Liver (tissue), 3 donors: Measurements from ENCODE around the gene TIAM2.

ENCODE experiments used
- CTCF ChIP-seq: fragments of 150-350 bp; IDR thresholded peaks from 2 replicates; pipeline ENCODE4 v1.5.1; 2017; ENCODE audit warnings: improper control_type of control experiment, low read depth, low read length; ENCODE audit not compliant: missing input control
- FOXA1 ChIP-seq: IDR thresholded peaks from 2 replicates; pipeline ENCODE4 v1.6.1; 2016; ENCODE audit warnings: antibody characterized with exemption
- GABPA ChIP-seq, 2 donors: IDR thresholded peaks in 1 of 2; conservative IDR thresholded peaks in 1 of 2; 2 replicates each; pipeline ENCODE4 v1.6.1; 2016; ENCODE audit warnings: antibody characterized with exemption in 2 of 2, mild to moderate bottlenecking in 1 of 2, moderate library complexity in 1 of 2
- JUND ChIP-seq, 2 donors: IDR thresholded peaks; 2 replicates each; pipeline ENCODE4 v1.6.1; 2016; ENCODE audit warnings: antibody characterized with exemption in 2 of 2
- RAD21 ChIP-seq, 2 donors: IDR thresholded peaks; 2 replicates each; pipeline ENCODE4 v1.6.1; 2016; ENCODE audit warnings: antibody characterized with exemption in 2 of 2, mild to moderate bottlenecking in 2 of 2
- SP1 ChIP-seq: IDR thresholded peaks from 2 replicates; pipeline ENCODE4 v1.6.1; 2018; ENCODE audit warnings: antibody characterized with exemption, mild to moderate bottlenecking
- TAF1 ChIP-seq: conservative IDR thresholded peaks from 2 replicates; pipeline ENCODE4 v1.6.1; 2016; ENCODE audit warnings: antibody characterized with exemption, mild to moderate bottlenecking
- YY1 ChIP-seq: IDR thresholded peaks from 2 replicates; pipeline ENCODE4 v1.6.1; 2016; ENCODE audit warnings: antibody characterized with exemption, mild to moderate bottlenecking
- TF ChIP-seq, protein P1 (sequence below): IDR thresholded peaks from 2 replicates; pipeline ENCODE4 v1.6.1; 2016; ENCODE audit warnings: antibody characterized with exemption, mild to moderate bottlenecking
- donor health status: healthy.
- donor health status: healthy.

DNA sequence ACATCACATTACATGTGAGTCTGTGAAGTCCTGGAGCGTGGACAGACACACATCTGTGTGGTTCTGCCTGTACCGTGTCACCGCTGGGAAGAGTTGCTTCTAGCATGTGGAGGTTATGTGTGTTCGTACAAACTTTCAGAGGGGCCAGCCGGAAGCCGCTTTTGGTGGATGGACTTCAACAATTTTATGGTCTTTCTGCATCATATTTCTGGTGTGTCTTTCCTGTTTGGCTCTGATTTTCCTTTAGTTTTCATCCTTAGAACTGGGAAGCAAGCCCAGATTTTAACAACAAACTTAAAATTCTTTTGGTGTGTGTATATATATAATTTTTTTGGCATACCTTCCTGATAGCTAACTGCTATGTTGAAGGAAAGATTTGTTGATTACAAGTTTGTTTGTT is 71.2 kb downstream of the TIAM2 start:
- TF ChIP-seq GABPA (IDR thresholded peaks at IDR 0.05 in 1 of 2, conservative IDR thresholded peaks at IDR 0.05 in 1 of 2) (no peak), RAD21 (IDR thresholded peaks at IDR 0.05) (no peak), CTCF (no peak), SP1 (no peak), TAF1 (no peak), YY1 (no peak), FOXA1 (no peak), JUND (IDR thresholded peaks at IDR 0.05) (no peak)
- TF ChIP-seq, protein P1, sequence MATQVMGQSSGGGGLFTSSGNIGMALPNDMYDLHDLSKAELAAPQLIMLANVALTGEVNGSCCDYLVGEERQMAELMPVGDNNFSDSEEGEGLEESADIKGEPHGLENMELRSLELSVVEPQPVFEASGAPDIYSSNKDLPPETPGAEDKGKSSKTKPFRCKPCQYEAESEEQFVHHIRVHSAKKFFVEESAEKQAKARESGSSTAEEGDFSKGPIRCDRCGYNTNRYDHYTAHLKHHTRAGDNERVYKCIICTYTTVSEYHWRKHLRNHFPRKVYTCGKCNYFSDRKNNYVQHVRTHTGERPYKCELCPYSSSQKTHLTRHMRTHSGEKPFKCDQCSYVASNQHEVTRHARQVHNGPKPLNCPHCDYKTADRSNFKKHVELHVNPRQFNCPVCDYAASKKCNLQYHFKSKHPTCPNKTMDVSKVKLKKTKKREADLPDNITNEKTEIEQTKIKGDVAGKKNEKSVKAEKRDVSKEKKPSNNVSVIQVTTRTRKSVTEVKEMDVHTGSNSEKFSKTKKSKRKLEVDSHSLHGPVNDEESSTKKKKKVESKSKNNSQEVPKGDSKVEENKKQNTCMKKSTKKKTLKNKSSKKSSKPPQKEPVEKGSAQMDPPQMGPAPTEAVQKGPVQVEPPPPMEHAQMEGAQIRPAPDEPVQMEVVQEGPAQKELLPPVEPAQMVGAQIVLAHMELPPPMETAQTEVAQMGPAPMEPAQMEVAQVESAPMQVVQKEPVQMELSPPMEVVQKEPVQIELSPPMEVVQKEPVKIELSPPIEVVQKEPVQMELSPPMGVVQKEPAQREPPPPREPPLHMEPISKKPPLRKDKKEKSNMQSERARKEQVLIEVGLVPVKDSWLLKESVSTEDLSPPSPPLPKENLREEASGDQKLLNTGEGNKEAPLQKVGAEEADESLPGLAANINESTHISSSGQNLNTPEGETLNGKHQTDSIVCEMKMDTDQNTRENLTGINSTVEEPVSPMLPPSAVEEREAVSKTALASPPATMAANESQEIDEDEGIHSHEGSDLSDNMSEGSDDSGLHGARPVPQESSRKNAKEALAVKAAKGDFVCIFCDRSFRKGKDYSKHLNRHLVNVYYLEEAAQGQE, result no peak
